Breast epithelium (tissue), 3 donors: Measurements from ENCODE around the gene AFF4.

Experiments used
- POLR2A ChIP-seq: fragments of 450-650 bp; IDR thresholded peaks from one replicate; pipeline ENCODE4 v1.6.1; 2016; ENCODE audit warnings: antibody characterized with exemption, mild to moderate bottlenecking, moderate library complexity
- TF ChIP-seq, protein P1 (sequence below), 3 donors: fragments of 450-650 bp; IDR thresholded peaks; one replicate each; pipeline ENCODE4 v1.5.1; 2016 to 2017; ENCODE audit warnings: antibody characterized with exemption in 3 of 3, mild to moderate bottlenecking in 3 of 3, moderate library complexity in 3 of 3

- TF ChIP-seq, protein P1, sequence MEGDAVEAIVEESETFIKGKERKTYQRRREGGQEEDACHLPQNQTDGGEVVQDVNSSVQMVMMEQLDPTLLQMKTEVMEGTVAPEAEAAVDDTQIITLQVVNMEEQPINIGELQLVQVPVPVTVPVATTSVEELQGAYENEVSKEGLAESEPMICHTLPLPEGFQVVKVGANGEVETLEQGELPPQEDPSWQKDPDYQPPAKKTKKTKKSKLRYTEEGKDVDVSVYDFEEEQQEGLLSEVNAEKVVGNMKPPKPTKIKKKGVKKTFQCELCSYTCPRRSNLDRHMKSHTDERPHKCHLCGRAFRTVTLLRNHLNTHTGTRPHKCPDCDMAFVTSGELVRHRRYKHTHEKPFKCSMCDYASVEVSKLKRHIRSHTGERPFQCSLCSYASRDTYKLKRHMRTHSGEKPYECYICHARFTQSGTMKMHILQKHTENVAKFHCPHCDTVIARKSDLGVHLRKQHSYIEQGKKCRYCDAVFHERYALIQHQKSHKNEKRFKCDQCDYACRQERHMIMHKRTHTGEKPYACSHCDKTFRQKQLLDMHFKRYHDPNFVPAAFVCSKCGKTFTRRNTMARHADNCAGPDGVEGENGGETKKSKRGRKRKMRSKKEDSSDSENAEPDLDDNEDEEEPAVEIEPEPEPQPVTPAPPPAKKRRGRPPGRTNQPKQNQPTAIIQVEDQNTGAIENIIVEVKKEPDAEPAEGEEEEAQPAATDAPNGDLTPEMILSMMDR (IDR thresholded peaks at IDR 0.05): no peak
- no peak for TF ChIP-seq POLR2A
Measured at GRCh38 chr5:132839426-132840301, 123.8 kb downstream of the AFF4 start.
